Measurements from ENCODE around the gene MPDU1. TPM values are rescaled to one million over a fixed set of nuclear protein-coding genes. Genes with fewer than 3 reads are reported as not detected.

The MPDU1 gene
- total and polyA plus RNA-seq, 2 of the 13 experiments (the other 11 are each of a cell fraction or from before 2014, with no cell fraction given), result 112 to 167 TPM

GRCh38 chr17:7579001-7579833, 4.4 kb upstream of the MPDU1 start, which contains the start of gene CD68 (continued):
- peak; percentile 27; the same call in 1 of the 2 replicates for TF ChIP-seq ZNF609 (CRISPR knock-in tag; IDR thresholded peaks at IDR 0.05; ENCODE audit: borderline replicate concordance)
- peak; percentile 78; the same call in 1 of the 2 replicates for TF ChIP-seq ARID3A (IDR thresholded peaks at IDR 0.05; ENCODE audit: low read depth, low read length)
- peak; percentile 76 for TF ChIP-seq GABPB1 (CRISPR knock-in tag; IDR thresholded peaks at IDR 0.05)
- 0 out of 2 replicates have a peak, but pooled peaks have one; percentile 46 for TF ChIP-seq RNF2 (conservative IDR thresholded peaks at IDR 0.05; ENCODE audit: low read depth)
- TF ChIP-seq SPEN (CRISPR knock-in tag; IDR thresholded peaks at IDR 0.05; ENCODE audit: low read depth), result peak; percentile 66
- TF ChIP-seq KDM2A (CRISPR knock-in tag; IDR thresholded peaks at IDR 0.05; ENCODE audit: borderline replicate concordance, low read depth), result peak; percentile 91
- peak; percentile 43; the same call in 1 of the 2 replicates for TF ChIP-seq POGZ (CRISPR knock-in tag; IDR thresholded peaks at IDR 0.05)
- peak; percentile 75 for TF ChIP-seq RBFOX2 (IDR thresholded peaks at IDR 0.05; ENCODE audit: low read depth, low read length)
- peak; percentile 90; the same call in 1 of the 2 replicates for TF ChIP-seq ZNF766 (CRISPR knock-in tag; IDR thresholded peaks at IDR 0.05; ENCODE audit: borderline replicate concordance)
- TF ChIP-seq NFIC (IDR thresholded peaks at IDR 0.05; ENCODE audit: low read length), result peak; percentile 71; the same call in 1 of the 2 replicates
- 0 out of 2 replicates have a peak, but pooled peaks have one; percentile 41 for TF ChIP-seq ZNF441 (CRISPR knock-in tag; IDR thresholded peaks at IDR 0.05; ENCODE audit: borderline replicate concordance)
- peak; percentile 74; the same call in 1 of the 2 replicates for TF ChIP-seq YEATS4 (CRISPR knock-in tag; IDR thresholded peaks at IDR 0.05; ENCODE audit: borderline replicate concordance)
- no peak for TF ChIP-seq TIGD3 (CRISPR knock-in tag; IDR thresholded peaks at IDR 0.05; ENCODE audit: borderline replicate concordance)
- TF ChIP-seq MYPOP (CRISPR knock-in tag; IDR thresholded peaks at IDR 0.05), result peak; percentile 75
- no peak for TF ChIP-seq ZNF207 (IDR thresholded peaks at IDR 0.05; ENCODE audit: borderline replicate concordance)
- TF ChIP-seq KLF16 (CRISPR knock-in tag; IDR thresholded peaks at IDR 0.05), result peak in 1 of 2 experiments; percentile 28; a peak in 1 of 4 replicates
- TF ChIP-seq ZEB1 (IDR thresholded peaks at IDR 0.05; ENCODE audit: insufficient replicate concordance, low read depth), result peak; percentile 17
- peak; percentile 100 for TF ChIP-seq PAF1 (CRISPR knock-in tag; IDR thresholded peaks at IDR 0.05)
- peak; percentile 87 to 88 for TF ChIP-seq POLR2A (IDR thresholded peaks at IDR 0.05; ENCODE audit: insufficient read depth in 1 of 2, low read depth in 2 of 2, low read length in 2 of 2)
- TF ChIP-seq XBP1 (CRISPR knock-in tag; IDR thresholded peaks at IDR 0.05), result 0 out of 2 replicates have a peak, but pooled peaks have one; percentile 36

Measured in HepG2 (cell line).